Skeletal muscle satellite cell (primary cell): Measurements from ENCODE around the gene TUBB4A. TPM values are rescaled to one million over a fixed set of nuclear protein-coding genes. Genes with fewer than 3 reads are reported as not detected.

Experiments
- small RNA-seq: library from RNA; depleted of rRNA; stranded (forward); fragments of <200 nt; gene quantifications from one replicate; pipeline ENCODE3, GENCODE V24; 2012

Gene TUBB4A

Small RNAs within 50 kb of the gene (small RNA-seq; reads per million reads assigned to genes)
- gene AC010503.2 = not detected
